GM18870 (cell line): Measurements from ENCODE around the gene NOP16.

Source experiments
- ATAC-seq: cut with Tn5 transposase; IDR thresholded peaks from one replicate; pipeline ENCODE4 v1.9.1; 2021; ENCODE audit warnings: moderate library complexity; ENCODE audit not compliant: unreplicated experiment

The NOP16 gene, protein sequence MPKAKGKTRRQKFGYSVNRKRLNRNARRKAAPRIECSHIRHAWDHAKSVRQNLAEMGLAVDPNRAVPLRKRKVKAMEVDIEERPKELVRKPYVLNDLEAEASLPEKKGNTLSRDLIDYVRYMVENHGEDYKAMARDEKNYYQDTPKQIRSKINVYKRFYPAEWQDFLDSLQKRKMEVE

GRCh38 chr5:176388444-176389134 lies at the start of gene NOP16, which contains the start of gene HIGD2A:
Gene NOP16, minus strand, starts transcription at chr5:176388598. Its CDS starts 59 bp downstream, at chr5:176388539.
Gene HIGD2A, plus strand, starts transcription at chr5:176388751. Its CDS starts 69 bp downstream, at chr5:176388820.
- ATAC-seq: peak; percentile 83

DNA sequence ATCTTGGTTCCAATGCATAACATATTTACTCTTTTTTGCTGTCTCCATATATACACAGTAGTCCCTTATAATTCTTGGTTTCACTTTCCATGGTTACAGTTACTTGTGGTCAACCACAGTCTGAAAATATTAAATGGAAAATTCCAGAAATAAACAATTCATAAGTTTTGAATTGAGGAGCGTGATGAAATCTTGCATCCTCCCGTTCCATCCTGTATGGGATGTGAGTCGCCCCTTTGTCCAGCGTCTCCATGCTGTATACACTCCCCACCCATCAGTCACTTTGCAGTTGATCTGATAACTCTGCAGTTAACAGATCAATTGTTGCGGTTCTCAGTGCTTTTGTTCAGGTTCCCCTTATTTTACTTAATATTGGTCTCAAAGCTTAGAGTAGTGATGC lies 48.3 kb upstream of the NOP16 start:
- no peak for ATAC-seq

DNA sequence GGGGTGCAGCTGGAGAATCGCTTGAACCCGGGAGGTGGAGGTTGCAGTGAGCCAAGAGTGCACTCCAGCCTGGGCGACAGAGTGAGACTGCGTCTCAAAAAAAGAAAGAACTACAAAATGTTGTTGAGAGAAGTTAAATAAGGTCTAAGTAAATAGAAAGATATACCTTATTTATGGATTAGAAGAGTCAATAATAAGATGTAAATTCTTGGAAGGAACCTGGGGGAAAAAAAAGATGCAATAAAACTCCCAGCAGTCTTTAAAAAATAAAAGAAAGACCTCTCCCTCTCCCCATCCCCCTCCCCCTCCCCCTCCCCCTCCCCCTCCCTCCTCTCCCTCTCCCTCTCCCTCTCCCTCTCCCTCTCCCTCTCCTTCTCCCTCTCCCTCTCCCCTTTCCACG lies 44.3 kb upstream of the NOP16 start:
- no peak for ATAC-seq

- no peak for ATAC-seq
These were observed 41.6 kb upstream of the NOP16 start for GRCh38 chr5:176429972-176430371.

DNA sequence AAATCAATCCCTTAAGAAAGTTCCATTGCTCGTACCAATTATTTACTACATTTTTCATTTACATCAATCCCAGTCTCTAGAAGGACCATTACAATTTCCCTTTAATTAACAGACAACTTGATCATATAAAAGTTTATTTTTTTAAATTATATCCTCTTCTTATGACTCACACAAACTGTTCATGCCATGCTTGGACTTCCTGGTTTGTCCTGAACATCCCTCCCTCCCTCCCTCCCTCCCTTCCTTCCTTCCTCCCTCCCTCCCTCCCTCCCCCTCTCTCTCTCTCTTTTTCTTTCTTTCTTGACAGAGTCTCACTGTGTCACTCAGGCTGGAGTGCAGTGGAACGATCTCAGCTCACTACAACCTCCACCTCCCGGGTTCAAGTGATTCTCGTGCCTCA lies 39.6 kb upstream of the NOP16 start:
- ATAC-seq: no peak

GRCh38 chr5:176426876-176427275 lies 38.5 kb upstream of the NOP16 start:
- no peak for ATAC-seq

- no peak for ATAC-seq
These were observed 37.4 kb upstream of the NOP16 start for GRCh38 chr5:176425791-176426190.

GRCh38 chr5:176425138-176425537 lies 36.7 kb upstream of the NOP16 start:
- ATAC-seq: no peak

- ATAC-seq: no peak
These were observed 35.8 kb upstream of the NOP16 start for GRCh38 chr5:176424181-176424580.

- no peak for ATAC-seq
These were observed 32.7 kb upstream of the NOP16 start for GRCh38 chr5:176420972-176421544.

- ATAC-seq: no peak
These were observed 31.7 kb upstream of the NOP16 start for GRCh38 chr5:176420086-176420485.

DNA sequence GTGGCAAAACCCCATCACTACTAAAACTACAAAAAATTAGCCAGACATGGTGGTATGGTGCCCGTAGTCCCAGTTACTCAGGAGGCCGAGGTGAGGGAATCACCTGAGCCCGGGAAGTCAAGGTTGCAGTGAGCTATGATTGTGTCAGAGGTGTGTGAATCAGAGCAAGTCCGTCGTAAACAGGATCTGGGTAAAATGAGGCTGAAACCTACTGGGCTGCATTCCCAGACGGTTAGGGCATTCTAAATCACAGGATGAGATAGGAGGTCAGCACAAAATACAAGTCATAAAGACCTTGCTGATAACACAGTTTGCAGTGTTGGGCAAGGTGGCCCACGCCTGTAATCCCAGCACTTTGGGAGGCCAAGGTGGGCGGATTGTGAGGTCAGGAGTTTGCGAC lies 29.9 kb upstream of the NOP16 start:
- ATAC-seq: no peak

- no peak for ATAC-seq
These were observed 28.6 kb upstream of the NOP16 start for GRCh38 chr5:176416965-176417364.

- peak; percentile 53 for ATAC-seq
These were observed 27.8 kb upstream of the NOP16 start, which contains the start of gene CLTB for GRCh38 chr5:176415952-176416924. Gene CLTB, minus strand, starts transcription at chr5:176416539. Its CDS starts 176 bp downstream, at chr5:176416363.

- no peak for ATAC-seq
These were observed 27.0 kb upstream of the NOP16 start for GRCh38 chr5:176415240-176415951.

- ATAC-seq: no peak
These were observed 26.3 kb upstream of the NOP16 start for GRCh38 chr5:176414704-176415103.

GRCh38 chr5:176413709-176414191 lies 25.4 kb upstream of the NOP16 start:
- no peak for ATAC-seq

DNA sequence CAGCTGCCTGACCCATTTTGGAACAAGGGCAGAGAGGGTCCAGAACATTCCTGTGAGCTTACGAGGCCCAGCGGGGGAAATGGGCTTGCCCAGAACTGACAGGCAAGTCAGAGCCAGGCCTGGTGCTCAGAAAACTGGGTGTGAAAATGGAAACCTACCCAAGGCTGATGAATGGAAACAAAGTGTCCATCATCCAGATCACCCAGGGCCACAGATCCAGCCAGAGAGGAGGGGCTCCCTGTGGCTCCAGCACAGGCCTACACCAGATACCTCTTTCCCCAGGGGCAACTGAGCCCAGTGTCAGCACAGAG lies 24.8 kb upstream of the NOP16 start:
- no peak for ATAC-seq

DNA sequence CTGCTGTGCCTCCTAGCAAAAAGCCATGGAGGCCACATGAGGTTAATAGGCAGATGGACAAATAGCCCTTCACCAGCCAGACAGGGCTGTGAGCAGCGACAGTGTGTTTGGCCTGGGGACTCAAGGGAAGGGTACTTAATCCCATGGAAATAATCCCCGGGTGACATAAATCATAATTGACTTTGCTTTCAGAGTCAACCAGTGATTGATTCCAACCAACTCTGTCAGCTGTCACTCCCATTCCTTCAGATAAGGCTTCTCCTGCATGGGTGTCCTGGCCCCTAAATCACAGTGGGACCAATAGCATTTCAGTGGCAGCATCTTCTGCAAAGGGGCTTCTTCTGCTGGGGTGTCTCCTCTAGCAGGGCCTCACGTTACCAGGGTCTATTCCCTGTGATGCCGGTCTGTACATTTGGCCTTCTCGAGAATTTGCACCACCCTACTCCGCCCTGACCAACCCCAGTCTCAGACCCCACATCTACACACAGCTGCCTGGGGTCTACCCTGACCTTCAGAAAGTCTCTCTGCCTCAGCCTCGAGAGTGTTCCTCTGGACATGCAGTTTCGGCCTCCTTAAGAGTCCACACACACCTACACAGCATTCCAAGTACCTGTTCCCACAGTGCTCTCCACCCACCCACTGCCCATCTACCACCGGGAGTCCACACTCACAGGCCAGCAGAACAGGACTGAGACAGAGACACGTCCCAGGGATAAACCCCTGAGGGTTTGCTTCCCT lies 24.3 kb upstream of the NOP16 start:
- ATAC-seq: no peak
